ENCODE results near the gene ETFDH.
"Not testable (repeated sequence)": the region's sequence is repeated elsewhere in the genome, so short reads cannot be mapped to it uniquely, and the experiment has no call there.

ETFDH gene

GRCh38 chr4:158714937-158715336 lies 42.8 kb downstream of the ETFDH start:
- no peaks in the 10 kb centered on the region for H3K27me3 Mint-ChIP-seq
- no peak overlapping the region for H3K4me3 Mint-ChIP-seq
- H3K9me3 Mint-ChIP-seq: no peaks in the 10 kb centered on the region
- intact Hi-C loops (cut with micrococcal nuclease): no loop called here
- peaks cover 93% of the 10 kb centered on the region for H3K36me3 Mint-ChIP-seq (ENCODE audit: low read depth)
- peaks cover 30% of the 10 kb centered on the region for H3K4me1 Mint-ChIP-seq (ENCODE audit: low read depth)
- H3K27ac Mint-ChIP-seq: no peak overlapping the region

- Mint-ChIP-seq H3K4me1 (ENCODE audit: low read depth) (peaks cover 31% of the 10 kb centered on the region), H3K9me3 (no peaks in the 10 kb centered on the region), H3K27me3 (no peaks in the 10 kb centered on the region), H3K27ac (peak overlapping the region; percentile 46), H3K36me3 (ENCODE audit: low read depth) (peaks cover 94% of the 10 kb centered on the region), H3K4me3 (no peak overlapping the region)
- intact Hi-C loops (cut with micrococcal nuclease): no loop called here
Observed at GRCh38 chr4:158715802-158716201, 43.7 kb downstream of the ETFDH start.

- Mint-ChIP-seq H3K9me3 (no peaks in the 10 kb centered on the region), H3K27ac (peak overlapping the region; percentile 17), H3K27me3 (no peaks in the 10 kb centered on the region), H3K4me1 (ENCODE audit: low read depth) (peaks cover 35% of the 10 kb centered on the region), H3K36me3 (ENCODE audit: low read depth) (peaks cover 64% of the 10 kb centered on the region), H3K4me3 (no peak overlapping the region)
- intact Hi-C loops (cut with micrococcal nuclease): loop anchor here (2.0 to 5.0 kb wide), 4 partner anchors 45 to 457 kb away; no protein-coding TSS in a partner anchor
Observed at GRCh38 chr4:158721680-158722079, 49.6 kb downstream of the ETFDH start.

GRCh38 chr4:158722291-158722916 lies 50.3 kb downstream of the ETFDH start:
- Mint-ChIP-seq H3K4me3 (peak overlapping the region; percentile 95), H3K27me3 (no peaks in the 10 kb centered on the region), H3K36me3 (ENCODE audit: low read depth) (peaks cover 57% of the 10 kb centered on the region), H3K9me3 (no peaks in the 10 kb centered on the region), H3K4me1 (ENCODE audit: low read depth) (peaks cover 30% of the 10 kb centered on the region), H3K27ac (peak overlapping the region; percentile 99)
- intact Hi-C loops (cut with micrococcal nuclease): loop anchor here (2.0 to 5.0 kb wide), 4 partner anchors 44 to 456 kb away; no protein-coding TSS in a partner anchor

GRCh38 chr4:158722917-158723793 lies 51.1 kb downstream of the ETFDH start, which contains the start of gene PPID:
Gene PPID (minus strand): TSS chr4:158723396. CDS start chr4:158723288, 108 bp downstream.
- Mint-ChIP-seq H3K4me3 (peak within 1 kb of the TSS; percentile 95), H3K27me3 (no peaks in the 10 kb centered on the region), H3K4me1 (ENCODE audit: low read depth) (peaks cover 25% of the 10 kb centered on the region), H3K36me3 (ENCODE audit: low read depth) (peaks cover 49% of the 10 kb centered on the region), H3K9me3 (no peaks in the 10 kb centered on the region), H3K27ac (peak within 1 kb of the TSS; percentile 99)
- intact Hi-C loops (cut with micrococcal nuclease): loop anchor here (1.0 to 5.0 kb wide), 5 partner anchors 44 to 456 kb away; partner anchors contain the start of gene ETFDH

- peaks cover 17% of the 10 kb centered on the region for H3K4me1 Mint-ChIP-seq (ENCODE audit: low read depth)
- H3K27ac Mint-ChIP-seq: peak overlapping the region; percentile 99
- H3K36me3 Mint-ChIP-seq (ENCODE audit: low read depth): peaks cover 35% of the 10 kb centered on the region
- intact Hi-C loops (cut with micrococcal nuclease): loop anchor here (5.0 kb wide), 1 partner anchor 383 kb away; no protein-coding TSS in a partner anchor
- peaks cover 8% of the 10 kb centered on the region for H3K27me3 Mint-ChIP-seq
- H3K4me3 Mint-ChIP-seq: no peak overlapping the region
- H3K9me3 Mint-ChIP-seq: no peaks in the 10 kb centered on the region
Observed at GRCh38 chr4:158724637-158725036, 52.5 kb downstream of the ETFDH start.

GRCh38 chr4:158726633-158727032 lies 54.5 kb downstream of the ETFDH start:
- Mint-ChIP-seq H3K36me3 (ENCODE audit: low read depth) (peaks cover 15% of the 10 kb centered on the region), H3K4me3 (no peak overlapping the region), H3K4me1 (ENCODE audit: low read depth) (peaks cover 6% of the 10 kb centered on the region), H3K9me3 (no peaks in the 10 kb centered on the region), H3K27ac (no peak overlapping the region), H3K27me3 (peaks cover 10% of the 10 kb centered on the region)
- intact Hi-C loops (cut with micrococcal nuclease): no loop called here

- H3K4me1 Mint-ChIP-seq (ENCODE audit: low read depth): peaks cover 4% of the 10 kb centered on the region
- intact Hi-C loops (cut with micrococcal nuclease): no loop called here
Observed at GRCh38 chr4:158728236-158728635, 56.1 kb downstream of the ETFDH start.

GRCh38 chr4:158729716-158730559 lies 57.8 kb downstream of the ETFDH start:
- H3K27ac Mint-ChIP-seq: no peak overlapping the region
- H3K9me3 Mint-ChIP-seq: no peaks in the 10 kb centered on the region
- no peak overlapping the region for H3K4me3 Mint-ChIP-seq
- H3K4me1 Mint-ChIP-seq (ENCODE audit: low read depth): no peaks in the 10 kb centered on the region
- no peaks in the 10 kb centered on the region for H3K36me3 Mint-ChIP-seq (ENCODE audit: low read depth)
- peaks cover 16% of the 10 kb centered on the region for H3K27me3 Mint-ChIP-seq
- intact Hi-C loops (cut with micrococcal nuclease): loop anchor here (1.0 to 2.0 kb wide), 3 partner anchors 120 to 473 kb away; no protein-coding TSS in a partner anchor

More at GRCh38 chr4:158728236-158728635, 56.1 kb downstream of the ETFDH start:
- no peak overlapping the region for H3K4me3 Mint-ChIP-seq
- H3K36me3 Mint-ChIP-seq (ENCODE audit: low read depth): peaks cover 4% of the 10 kb centered on the region
- H3K27me3 Mint-ChIP-seq: peaks cover 16% of the 10 kb centered on the region
- no peaks in the 10 kb centered on the region for H3K9me3 Mint-ChIP-seq
- no peak overlapping the region for H3K27ac Mint-ChIP-seq

- H3K27me3 Mint-ChIP-seq: no peaks in the 10 kb centered on the region
- no peaks in the 10 kb centered on the region for H3K36me3 Mint-ChIP-seq (ENCODE audit: low read depth)
- intact Hi-C loops (cut with micrococcal nuclease): no loop called here
- H3K4me3 Mint-ChIP-seq: no peak overlapping the region
- no peaks in the 10 kb centered on the region for H3K4me1 Mint-ChIP-seq (ENCODE audit: low read depth)
- peaks cover 12% of the 10 kb centered on the region for H3K9me3 Mint-ChIP-seq
- H3K27ac Mint-ChIP-seq: no peak overlapping the region
Observed at GRCh38 chr4:158738866-158739265, 66.8 kb downstream of the ETFDH start.

- H3K4me3 Mint-ChIP-seq: no peak overlapping the region
- H3K4me1 Mint-ChIP-seq (ENCODE audit: low read depth): no peaks in the 10 kb centered on the region
- H3K27me3 Mint-ChIP-seq: no peaks in the 10 kb centered on the region
- intact Hi-C loops (cut with micrococcal nuclease): no loop called here
- no peaks in the 10 kb centered on the region for H3K36me3 Mint-ChIP-seq (ENCODE audit: low read depth)
- H3K9me3 Mint-ChIP-seq: peaks cover 12% of the 10 kb centered on the region
- H3K27ac Mint-ChIP-seq: no peak overlapping the region
Observed at GRCh38 chr4:158739600-158739999, 67.5 kb downstream of the ETFDH start.

GRCh38 chr4:158741326-158742021 lies 69.4 kb downstream of the ETFDH start:
- Mint-ChIP-seq H3K27me3 (no peaks in the 10 kb centered on the region), H3K36me3 (ENCODE audit: low read depth) (no peaks in the 10 kb centered on the region), H3K27ac (no peak overlapping the region), H3K4me3 (no peak overlapping the region), H3K9me3 (peaks cover 8% of the 10 kb centered on the region), H3K4me1 (ENCODE audit: low read depth) (no peaks in the 10 kb centered on the region)
- intact Hi-C loops (cut with micrococcal nuclease): no loop called here

- H3K27ac Mint-ChIP-seq; H3K36me3 Mint-ChIP-seq (ENCODE audit: low read depth); H3K4me3 Mint-ChIP-seq; H3K9me3 Mint-ChIP-seq; H3K4me1 Mint-ChIP-seq (ENCODE audit: low read depth); H3K27me3 Mint-ChIP-seq; intact Hi-C loops (cut with micrococcal nuclease): not testable (repeated sequence)
Observed at GRCh38 chr4:158746537-158746936, 74.4 kb downstream of the ETFDH start.
